ENCODE data around the gene GNRHR. TPM values are rescaled to one million over a fixed set of nuclear protein-coding genes. Genes with fewer than 3 reads are reported as not detected.
"Not testable (repeated sequence)": the region's sequence is repeated elsewhere in the genome, so short reads cannot be mapped to it uniquely, and the experiment has no call there.

GNRHR gene
- total and polyA plus RNA-seq, 4 donors: 0.15 TPM; not detected in 3

DNA sequence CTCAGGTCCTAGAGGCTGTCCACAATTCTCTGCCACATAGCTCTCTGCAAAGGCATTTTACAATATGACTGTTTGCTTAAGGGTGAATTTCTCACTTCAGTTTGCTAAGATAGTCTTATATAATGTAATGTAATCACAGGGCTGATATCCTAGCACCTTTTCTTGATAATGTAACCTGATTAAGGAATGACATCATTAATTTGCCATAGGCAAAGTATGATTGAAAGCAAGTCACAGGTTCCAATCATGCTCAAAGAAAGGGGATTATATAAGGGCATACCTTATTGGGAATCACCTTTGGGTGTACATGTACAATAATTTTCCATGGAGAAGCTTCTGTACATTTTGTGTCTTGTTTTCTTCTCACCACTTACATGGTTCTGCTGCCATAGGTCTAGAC is 18.9 kb downstream of the GNRHR start:
- TF ChIP-seq FOXA2 (IDR thresholded peaks at IDR 0.05): no peak
- no peak for TF ChIP-seq HNF4A (conservative IDR thresholded peaks at IDR 0.05)
- TF ChIP-seq GABPA (IDR thresholded peaks at IDR 0.05 in 1 of 2, conservative IDR thresholded peaks at IDR 0.05 in 1 of 2): no peak
- TF ChIP-seq, protein P1, sequence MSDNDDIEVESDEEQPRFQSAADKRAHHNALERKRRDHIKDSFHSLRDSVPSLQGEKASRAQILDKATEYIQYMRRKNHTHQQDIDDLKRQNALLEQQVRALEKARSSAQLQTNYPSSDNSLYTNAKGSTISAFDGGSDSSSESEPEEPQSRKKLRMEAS (IDR thresholded peaks at IDR 0.05): no peak

DNA sequence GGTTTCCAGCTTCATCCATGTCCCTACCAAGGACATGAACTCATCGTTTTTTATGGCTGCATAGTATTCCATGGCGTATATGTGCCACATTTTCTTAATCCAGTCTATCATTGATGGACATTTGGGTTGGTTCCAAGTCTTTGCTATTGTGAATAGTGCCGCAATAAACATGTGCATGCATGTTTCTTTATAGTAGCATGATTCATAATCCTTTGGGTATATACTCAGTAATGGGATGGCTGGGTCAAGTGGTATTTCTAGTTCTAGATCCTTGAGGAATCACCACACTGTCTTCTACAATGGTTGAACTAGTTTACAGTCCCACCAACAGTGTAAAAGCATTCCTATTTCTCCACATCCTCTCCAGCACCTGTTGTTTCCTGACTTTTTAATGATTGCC is 23.7 kb downstream of the GNRHR start:
- H3K9me3 ChIP-seq (ENCODE audit: control insufficient read depth in 4 of 4, low read length in 3 of 4); DNase-seq (ENCODE audit: low spot score); H3K4me3 ChIP-seq (ENCODE audit: low read depth in 1 of 3, low read length in 3 of 3); H3K9ac ChIP-seq (ENCODE audit: low read depth in 1 of 2, low read length in 2 of 2); H3K36me3 ChIP-seq (ENCODE audit: control insufficient read depth in 4 of 4, insufficient read depth in 3 of 4, low read depth in 1 of 4, low read length in 3 of 4); H3K27ac ChIP-seq (ENCODE audit: low read depth in 1 of 2, low read length in 2 of 2); H3K27me3 ChIP-seq (ENCODE audit: control insufficient read depth in 4 of 4, insufficient read depth in 4 of 4, low read length in 3 of 4); H3K4me1 ChIP-seq (ENCODE audit: control insufficient read depth in 4 of 4, insufficient read depth in 4 of 4, low read length in 3 of 4): not testable (repeated sequence)
- 90% methylated on average over 3 of the region's 3 CpGs for WGBS

More for the DNA sequence above, 18.9 kb downstream of the GNRHR start:
- Histone ChIP-seq H3K27ac (ENCODE audit: low read depth in 1 of 2, low read length in 2 of 2) (no peak overlapping the region), H3K27me3 (ENCODE audit: control insufficient read depth in 4 of 4, insufficient read depth in 4 of 4, low read length in 3 of 4) (no peaks in the 10 kb centered on the region), H3K9me3 (ENCODE audit: control insufficient read depth in 4 of 4, low read length in 3 of 4) (no peaks in the 10 kb centered on the region), H3K36me3 (ENCODE audit: control insufficient read depth in 4 of 4, insufficient read depth in 3 of 4, low read depth in 1 of 4, low read length in 3 of 4) (peaks cover 0 to 3% (median 0%) of the 10 kb centered on the region in 4 donors), H3K9ac (ENCODE audit: low read depth in 1 of 2, low read length in 2 of 2) (no peak overlapping the region), H3K4me3 (ENCODE audit: low read depth in 1 of 3, low read length in 3 of 3) (no peak overlapping the region), H3K4me1 (ENCODE audit: control insufficient read depth in 4 of 4, insufficient read depth in 4 of 4, low read length in 3 of 4) (no peaks in the 10 kb centered on the region)
- no peak for DNase-seq (ENCODE audit: low spot score)

DNA sequence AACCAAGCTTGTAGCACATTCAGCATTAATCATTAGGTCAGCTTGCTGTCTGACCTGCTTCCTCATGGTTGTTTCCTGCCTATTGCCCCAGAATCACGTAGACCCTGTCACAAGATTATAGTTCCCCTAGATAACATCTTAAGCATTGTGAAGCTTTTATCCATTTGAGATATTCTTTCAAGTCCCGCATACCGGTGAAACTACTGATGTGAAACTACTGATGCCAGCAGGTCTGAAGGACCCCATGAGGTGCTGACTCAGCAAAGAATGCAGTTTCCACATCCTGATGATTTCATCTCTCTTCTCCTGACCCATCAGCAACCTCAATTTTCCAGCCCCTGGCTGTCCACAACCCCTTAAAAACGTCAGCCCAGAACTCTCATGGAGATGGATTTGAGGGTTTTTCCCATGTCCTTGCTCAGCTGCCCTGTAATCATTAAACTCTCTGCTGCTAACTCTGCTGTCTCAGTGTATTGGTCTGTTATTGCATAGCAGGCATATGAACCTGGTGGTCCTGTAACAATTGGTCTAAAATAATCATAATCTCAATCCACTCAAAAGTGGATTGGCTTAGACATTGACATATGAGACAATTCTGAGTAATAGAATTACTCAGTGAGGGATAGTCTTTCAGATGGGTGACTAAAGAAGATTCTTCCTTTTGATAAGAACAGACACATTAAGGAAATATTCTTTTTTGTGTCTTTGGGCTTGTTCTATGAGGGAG is 26.9 kb downstream of the GNRHR start:
- peaks cover 0 to 7% (median 0%) of the 10 kb centered on the region in 4 donors for H3K36me3 ChIP-seq (ENCODE audit: control insufficient read depth in 4 of 4, insufficient read depth in 3 of 4, low read depth in 1 of 4, low read length in 3 of 4)
- WGBS: 76% methylated on average over 4 of the region's 4 CpGs
- DNase-seq (ENCODE audit: low spot score): no peak
- no peaks in the 10 kb centered on the region for H3K27me3 ChIP-seq (ENCODE audit: control insufficient read depth in 4 of 4, insufficient read depth in 4 of 4, low read length in 3 of 4)
- TF ChIP-seq, protein P2, sequence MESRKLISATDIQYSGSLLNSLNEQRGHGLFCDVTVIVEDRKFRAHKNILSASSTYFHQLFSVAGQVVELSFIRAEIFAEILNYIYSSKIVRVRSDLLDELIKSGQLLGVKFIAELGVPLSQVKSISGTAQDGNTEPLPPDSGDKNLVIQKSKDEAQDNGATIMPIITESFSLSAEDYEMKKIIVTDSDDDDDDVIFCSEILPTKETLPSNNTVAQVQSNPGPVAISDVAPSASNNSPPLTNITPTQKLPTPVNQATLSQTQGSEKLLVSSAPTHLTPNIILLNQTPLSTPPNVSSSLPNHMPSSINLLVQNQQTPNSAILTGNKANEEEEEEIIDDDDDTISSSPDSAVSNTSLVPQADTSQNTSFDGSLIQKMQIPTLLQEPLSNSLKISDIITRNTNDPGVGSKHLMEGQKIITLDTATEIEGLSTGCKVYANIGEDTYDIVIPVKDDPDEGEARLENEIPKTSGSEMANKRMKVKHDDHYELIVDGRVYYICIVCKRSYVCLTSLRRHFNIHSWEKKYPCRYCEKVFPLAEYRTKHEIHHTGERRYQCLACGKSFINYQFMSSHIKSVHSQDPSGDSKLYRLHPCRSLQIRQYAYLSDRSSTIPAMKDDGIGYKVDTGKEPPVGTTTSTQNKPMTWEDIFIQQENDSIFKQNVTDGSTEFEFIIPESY (IDR thresholded peaks at IDR 0.05): no peak
- TF ChIP-seq RXRA (IDR thresholded peaks at IDR 0.05) (no peak), FOXA2 (IDR thresholded peaks at IDR 0.05) (no peak), TAF1 (conservative IDR thresholded peaks at IDR 0.05) (no peak), YY1 (IDR thresholded peaks at IDR 0.05) (no peak), JUND (IDR thresholded peaks at IDR 0.05) (no peak), FOXA1 (IDR thresholded peaks at IDR 0.05) (no peak), GABPA (IDR thresholded peaks at IDR 0.05 in 1 of 2, conservative IDR thresholded peaks at IDR 0.05 in 1 of 2) (no peak), RAD21 (IDR thresholded peaks at IDR 0.05) (no peak), SP1 (IDR thresholded peaks at IDR 0.05) (no peak), EGR1 (IDR thresholded peaks at IDR 0.05; ENCODE audit: low read depth in 2 of 2) (no peak), HNF4A (conservative IDR thresholded peaks at IDR 0.05) (no peak), NR2F2 (IDR thresholded peaks at IDR 0.05) (no peak), HNF4G (IDR thresholded peaks at IDR 0.05) (no peak)
- TF ChIP-seq, protein P3, sequence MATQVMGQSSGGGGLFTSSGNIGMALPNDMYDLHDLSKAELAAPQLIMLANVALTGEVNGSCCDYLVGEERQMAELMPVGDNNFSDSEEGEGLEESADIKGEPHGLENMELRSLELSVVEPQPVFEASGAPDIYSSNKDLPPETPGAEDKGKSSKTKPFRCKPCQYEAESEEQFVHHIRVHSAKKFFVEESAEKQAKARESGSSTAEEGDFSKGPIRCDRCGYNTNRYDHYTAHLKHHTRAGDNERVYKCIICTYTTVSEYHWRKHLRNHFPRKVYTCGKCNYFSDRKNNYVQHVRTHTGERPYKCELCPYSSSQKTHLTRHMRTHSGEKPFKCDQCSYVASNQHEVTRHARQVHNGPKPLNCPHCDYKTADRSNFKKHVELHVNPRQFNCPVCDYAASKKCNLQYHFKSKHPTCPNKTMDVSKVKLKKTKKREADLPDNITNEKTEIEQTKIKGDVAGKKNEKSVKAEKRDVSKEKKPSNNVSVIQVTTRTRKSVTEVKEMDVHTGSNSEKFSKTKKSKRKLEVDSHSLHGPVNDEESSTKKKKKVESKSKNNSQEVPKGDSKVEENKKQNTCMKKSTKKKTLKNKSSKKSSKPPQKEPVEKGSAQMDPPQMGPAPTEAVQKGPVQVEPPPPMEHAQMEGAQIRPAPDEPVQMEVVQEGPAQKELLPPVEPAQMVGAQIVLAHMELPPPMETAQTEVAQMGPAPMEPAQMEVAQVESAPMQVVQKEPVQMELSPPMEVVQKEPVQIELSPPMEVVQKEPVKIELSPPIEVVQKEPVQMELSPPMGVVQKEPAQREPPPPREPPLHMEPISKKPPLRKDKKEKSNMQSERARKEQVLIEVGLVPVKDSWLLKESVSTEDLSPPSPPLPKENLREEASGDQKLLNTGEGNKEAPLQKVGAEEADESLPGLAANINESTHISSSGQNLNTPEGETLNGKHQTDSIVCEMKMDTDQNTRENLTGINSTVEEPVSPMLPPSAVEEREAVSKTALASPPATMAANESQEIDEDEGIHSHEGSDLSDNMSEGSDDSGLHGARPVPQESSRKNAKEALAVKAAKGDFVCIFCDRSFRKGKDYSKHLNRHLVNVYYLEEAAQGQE (IDR thresholded peaks at IDR 0.05): no peak
- TF ChIP-seq, protein P4, sequence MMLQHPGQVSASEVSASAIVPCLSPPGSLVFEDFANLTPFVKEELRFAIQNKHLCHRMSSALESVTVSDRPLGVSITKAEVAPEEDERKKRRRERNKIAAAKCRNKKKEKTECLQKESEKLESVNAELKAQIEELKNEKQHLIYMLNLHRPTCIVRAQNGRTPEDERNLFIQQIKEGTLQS (IDR thresholded peaks at IDR 0.05): no peak
- TF ChIP-seq, protein P1 (IDR thresholded peaks at IDR 0.05): no peak
- TF ChIP-seq, protein P5, sequence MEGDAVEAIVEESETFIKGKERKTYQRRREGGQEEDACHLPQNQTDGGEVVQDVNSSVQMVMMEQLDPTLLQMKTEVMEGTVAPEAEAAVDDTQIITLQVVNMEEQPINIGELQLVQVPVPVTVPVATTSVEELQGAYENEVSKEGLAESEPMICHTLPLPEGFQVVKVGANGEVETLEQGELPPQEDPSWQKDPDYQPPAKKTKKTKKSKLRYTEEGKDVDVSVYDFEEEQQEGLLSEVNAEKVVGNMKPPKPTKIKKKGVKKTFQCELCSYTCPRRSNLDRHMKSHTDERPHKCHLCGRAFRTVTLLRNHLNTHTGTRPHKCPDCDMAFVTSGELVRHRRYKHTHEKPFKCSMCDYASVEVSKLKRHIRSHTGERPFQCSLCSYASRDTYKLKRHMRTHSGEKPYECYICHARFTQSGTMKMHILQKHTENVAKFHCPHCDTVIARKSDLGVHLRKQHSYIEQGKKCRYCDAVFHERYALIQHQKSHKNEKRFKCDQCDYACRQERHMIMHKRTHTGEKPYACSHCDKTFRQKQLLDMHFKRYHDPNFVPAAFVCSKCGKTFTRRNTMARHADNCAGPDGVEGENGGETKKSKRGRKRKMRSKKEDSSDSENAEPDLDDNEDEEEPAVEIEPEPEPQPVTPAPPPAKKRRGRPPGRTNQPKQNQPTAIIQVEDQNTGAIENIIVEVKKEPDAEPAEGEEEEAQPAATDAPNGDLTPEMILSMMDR (IDR thresholded peaks at IDR 0.05; ENCODE audit: low read depth, low read length, missing input control): no peak
- no peak overlapping the region for H3K27ac ChIP-seq (ENCODE audit: low read depth in 1 of 2, low read length in 2 of 2)
- H3K9ac ChIP-seq (ENCODE audit: low read depth in 1 of 2, low read length in 2 of 2): no peak overlapping the region
- H3K9me3 ChIP-seq (ENCODE audit: control insufficient read depth in 4 of 4, low read length in 3 of 4): peaks cover 0 to 3% (median 0%) of the 10 kb centered on the region in 4 donors
- H3K4me1 ChIP-seq (ENCODE audit: control insufficient read depth in 4 of 4, insufficient read depth in 4 of 4, low read length in 3 of 4): peaks cover 0 to 6% (median 3%) of the 10 kb centered on the region in 4 donors
- H3K4me3 ChIP-seq (ENCODE audit: low read depth in 1 of 3, low read length in 3 of 3): no peak overlapping the region

Measured in liver (tissue), 9 donors.